KMS-11 (cell line): ENCODE results near the gene FABP6.

Experiments used
- H2AFZ ChIP-seq: fragments of 200-600 bp; sonication (generic); 2 replicates; pipeline ENCODE4 v1.6.1; 2016; ENCODE audit warnings: antibody characterized with exemption, mixed run types, low read depth
- H3K27ac ChIP-seq: fragments of 200-600 bp; sonication (generic); 2 replicates; pipeline ENCODE4 v1.6.1; 2016; ENCODE audit warnings: mild to moderate bottlenecking, mixed run types
- H3K27me3 ChIP-seq: fragments of 200-600 bp; sonication (generic); 2 replicates; pipeline ENCODE4 v1.6.1; 2017; ENCODE audit warnings: mild to moderate bottlenecking, low read depth, mixed run types, moderate library complexity; ENCODE audit not compliant: insufficient read depth
- H3K36me3 ChIP-seq: fragments of 200-600 bp; sonication (generic); 2 replicates; pipeline ENCODE4 v1.6.1; 2017; ENCODE audit warnings: mild to moderate bottlenecking, mixed run types; ENCODE audit not compliant: insufficient read depth
- H3K4me1 ChIP-seq: fragments of 200-600 bp; sonication (generic); 2 replicates; pipeline ENCODE4 v1.6.1; 2016; ENCODE audit warnings: mild to moderate bottlenecking, low read depth, mixed run types; ENCODE audit not compliant: poor library complexity, severe bottlenecking
- H3K4me2 ChIP-seq: fragments of 200-600 bp; sonication (generic); 2 replicates; pipeline ENCODE4 v1.7.0; 2016; ENCODE audit warnings: mild to moderate bottlenecking, mixed run types
- H3K4me3 ChIP-seq: fragments of 200-600 bp; sonication (generic); IDR thresholded peaks from 2 replicates; pipeline ENCODE4 v1.6.1; 2017; ENCODE audit warnings: low read depth, low read length, mixed read lengths; ENCODE audit not compliant: insufficient read depth
- H3K79me2 ChIP-seq: fragments of 200-600 bp; sonication (generic); 2 replicates; pipeline ENCODE4 v1.6.1; 2016; ENCODE audit warnings: low read depth, mixed run types; ENCODE audit not compliant: insufficient read depth
- H3K9ac ChIP-seq: fragments of 200-600 bp; sonication (generic); 2 replicates; pipeline ENCODE4 v1.6.1; 2016; ENCODE audit warnings: mild to moderate bottlenecking, mixed run types
- H4K20me1 ChIP-seq: fragments of 200-600 bp; sonication (generic); 2 replicates; pipeline ENCODE4 v1.6.1; 2016; ENCODE audit warnings: mild to moderate bottlenecking, mixed run types; ENCODE audit not compliant: insufficient read depth
- CTCF ChIP-seq: fragments of 200-600 bp; sonication (generic); conservative IDR thresholded peaks from 2 replicates; pipeline ENCODE4 v1.6.1; 2017; ENCODE audit warnings: low read depth, mild to moderate bottlenecking, antibody characterized with exemption, low read length, moderate library complexity, mixed read lengths

The FABP6 gene

GRCh38 chr5:160272264-160272663 is 43.0 kb downstream of the FABP6 start:
- no peak overlapping the region for H3K4me2 ChIP-seq

DNA sequence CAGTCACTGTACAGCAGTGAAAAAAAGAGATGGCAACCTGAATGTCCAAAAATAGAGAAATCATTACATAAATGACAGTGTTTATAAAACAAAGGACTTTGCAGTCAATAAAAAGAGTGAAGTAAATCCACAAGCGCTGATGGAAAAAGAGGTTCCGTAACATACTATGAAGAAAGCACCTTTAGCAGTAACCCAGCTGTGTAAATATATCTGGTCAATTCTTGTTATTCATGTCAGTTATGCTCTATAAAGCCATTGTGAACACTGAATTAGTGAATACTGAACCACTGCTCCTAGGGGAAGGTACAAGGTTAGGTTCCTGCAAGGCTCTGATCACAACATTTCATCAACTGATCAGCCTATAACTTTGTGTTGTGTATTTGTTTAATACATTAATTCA is 43.6 kb downstream of the FABP6 start:
- no peaks in the 10 kb centered on the region for H3K27me3 ChIP-seq
- no peaks in the 10 kb centered on the region for H3K79me2 ChIP-seq
- H4K20me1 ChIP-seq = no peaks in the 10 kb centered on the region
- no peak overlapping the region for H2AFZ ChIP-seq
- H3K4me2 ChIP-seq = no peak overlapping the region
- H3K4me3 ChIP-seq = no peak overlapping the region
- no peak for TF ChIP-seq CTCF
- H3K9ac ChIP-seq = no peak overlapping the region
- H3K4me1 ChIP-seq = no peaks in the 10 kb centered on the region
- H3K36me3 ChIP-seq = no peaks in the 10 kb centered on the region
- no peak overlapping the region for H3K27ac ChIP-seq

More at GRCh38 chr5:160272264-160272663, 43.0 kb downstream of the FABP6 start:
- no peaks in the 10 kb centered on the region for H3K79me2 ChIP-seq
- H3K4me3 ChIP-seq = no peak overlapping the region
- H3K27me3 ChIP-seq = no peaks in the 10 kb centered on the region
- H3K9ac ChIP-seq = no peak overlapping the region
- no peak for TF ChIP-seq CTCF
- no peaks in the 10 kb centered on the region for H3K36me3 ChIP-seq
- H4K20me1 ChIP-seq = no peaks in the 10 kb centered on the region
- no peak overlapping the region for H3K27ac ChIP-seq
- H2AFZ ChIP-seq = no peak overlapping the region
- H3K4me1 ChIP-seq = no peaks in the 10 kb centered on the region

DNA sequence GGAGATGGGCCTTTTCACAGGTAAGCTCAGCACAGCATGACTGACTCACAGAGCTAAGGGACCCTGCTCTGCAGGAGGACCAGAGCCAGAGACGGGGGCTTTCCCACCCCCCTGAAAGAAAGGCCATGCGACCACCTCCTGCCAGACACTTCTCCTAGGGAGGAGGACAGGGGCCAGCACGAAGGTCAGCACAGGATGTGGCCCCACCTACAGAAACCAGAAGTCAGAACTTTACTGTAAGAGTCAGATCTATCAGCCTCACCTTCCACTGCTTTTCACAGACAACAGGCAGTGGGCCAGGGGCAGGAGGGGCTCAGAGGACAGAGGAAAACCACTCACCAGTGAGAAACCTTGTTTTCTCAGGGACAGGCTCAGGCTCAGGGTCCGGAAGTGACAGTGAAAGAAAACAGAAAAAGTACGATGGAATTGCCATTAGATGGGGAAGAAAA is 45.2 kb downstream of the FABP6 start:
- no peaks in the 10 kb centered on the region for H3K36me3 ChIP-seq
- no peak overlapping the region for H2AFZ ChIP-seq
- no peak overlapping the region for H3K4me2 ChIP-seq
- no peak overlapping the region for H3K27ac ChIP-seq
- no peaks in the 10 kb centered on the region for H3K79me2 ChIP-seq
- no peak overlapping the region for H3K4me3 ChIP-seq
- no peaks in the 10 kb centered on the region for H4K20me1 ChIP-seq
- no peaks in the 10 kb centered on the region for H3K4me1 ChIP-seq
- H3K9ac ChIP-seq = no peak overlapping the region
- no peak for TF ChIP-seq CTCF
- no peaks in the 10 kb centered on the region for H3K27me3 ChIP-seq

GRCh38 chr5:160278343-160278742 is 49.0 kb downstream of the FABP6 start:
- H4K20me1 ChIP-seq = no peaks in the 10 kb centered on the region
- H3K4me1 ChIP-seq = no peaks in the 10 kb centered on the region
- H3K4me2 ChIP-seq = no peak overlapping the region
- H3K79me2 ChIP-seq = no peaks in the 10 kb centered on the region
- no peaks in the 10 kb centered on the region for H3K36me3 ChIP-seq
- no peak for TF ChIP-seq CTCF
- no peak overlapping the region for H3K4me3 ChIP-seq
- no peak overlapping the region for H3K9ac ChIP-seq
- H3K27me3 ChIP-seq = no peaks in the 10 kb centered on the region
- H3K27ac ChIP-seq = no peak overlapping the region
- H2AFZ ChIP-seq = no peak overlapping the region
